ENCODE data around the gene TAGAP. TPM values are rescaled to one million over a fixed set of nuclear protein-coding genes. Genes with fewer than 3 reads are reported as not detected.
"Not testable (repeated sequence)": the region's sequence is repeated elsewhere in the genome, so short reads cannot be mapped to it uniquely, and the experiment has no call there.

TAGAP gene
- polyA plus RNA-seq, 3 donors: 0.43 to 2.1 (median 2.1) TPM

- 16 to 28% (median 20%) methylated on average over 3 of the region's 3 CpGs for WGBS, 3 donors
- H3K27ac ChIP-seq (ENCODE audit: low read depth, low read length): no peak overlapping the region
These were observed 11.2 kb upstream of the TAGAP start for GRCh38 chr6:159056003-159056402.

GRCh38 chr6:159053781-159054398, 9.1 kb upstream of the TAGAP start:
- 71 to 78% (median 77%) methylated on average over 12 of the region's 12 CpGs for WGBS, 3 donors
- H3K27ac ChIP-seq (ENCODE audit: low read depth, low read length): no peak overlapping the region

- 42 to 57% (median 42%) methylated on average over 3 of the region's 3 CpGs for WGBS, 3 donors
- H3K27ac ChIP-seq (ENCODE audit: low read depth, low read length): no peak overlapping the region
These were observed 7.9 kb upstream of the TAGAP start for GRCh38 chr6:159052720-159053119.

GRCh38 chr6:159047891-159048685, 3.3 kb upstream of the TAGAP start:
- WGBS, 3 donors: 60 to 74% (median 70%) methylated on average over 10 of the region's 10 CpGs
- H3K27ac ChIP-seq (ENCODE audit: low read depth, low read length): no peak overlapping the region

- WGBS, 3 donors: 66 to 80% (median 76%) methylated on average over 7 of the region's 7 CpGs
- no peak overlapping the region for H3K27ac ChIP-seq (ENCODE audit: low read depth, low read length)
These were observed 1.0 kb upstream of the TAGAP start for GRCh38 chr6:159045801-159046200.

- 51 to 76% (median 61%) methylated on average over 7 of the region's 7 CpGs for WGBS, 3 donors
- no peak overlapping the region for H3K27ac ChIP-seq (ENCODE audit: low read depth, low read length)
These were observed 844 bp downstream of the TAGAP start for GRCh38 chr6:159043947-159044346.

GRCh38 chr6:159043251-159043650, 1.5 kb downstream of the TAGAP start:
- 41 to 69% (median 46%) methylated on average over 6 of the region's 6 CpGs for WGBS, 3 donors
- H3K27ac ChIP-seq (ENCODE audit: low read depth, low read length): no peak overlapping the region

GRCh38 chr6:159042826-159043181, 2.0 kb downstream of the TAGAP start:
- H3K27ac ChIP-seq (ENCODE audit: low read depth, low read length): no peak overlapping the region
- WGBS, 3 donors: 13 to 16% (median 14%) methylated on average over 5 of the region's 5 CpGs

- H3K27ac ChIP-seq (ENCODE audit: low read depth, low read length): no peak overlapping the region
- 42 to 53% (median 44%) methylated on average over 14 of the region's 14 CpGs for WGBS, 3 donors
These were observed 2.6 kb downstream of the TAGAP start for GRCh38 chr6:159042003-159042825.

GRCh38 chr6:159041181-159041580, 3.6 kb downstream of the TAGAP start:
- no peak overlapping the region for H3K27ac ChIP-seq (ENCODE audit: low read depth, low read length)
- WGBS, 3 donors: 89 to 95% (median 94%) methylated on average over 7 of the region's 7 CpGs

- WGBS, 3 donors: 64 to 81% (median 73%) methylated on average over 1 of the region's 1 CpG
- H3K27ac ChIP-seq (ENCODE audit: low read depth, low read length): no peak overlapping the region
These were observed 4.9 kb downstream of the TAGAP start for GRCh38 chr6:159039885-159040258.

- H3K27ac ChIP-seq (ENCODE audit: low read depth, low read length): no peak overlapping the region
- 46 to 73% (median 63%) methylated on average over 8 of the region's 8 CpGs for WGBS, 3 donors
These were observed 5.6 kb downstream of the TAGAP start for GRCh38 chr6:159038914-159039884.

GRCh38 chr6:159038318-159038717, 6.5 kb downstream of the TAGAP start:
- not testable (repeated sequence) for H3K27ac ChIP-seq (ENCODE audit: low read depth, low read length)
- 77 to 82% (median 77%) methylated on average over 12 of the region's 12 CpGs for WGBS, 3 donors

GRCh38 chr6:159037756-159038290, 7.0 kb downstream of the TAGAP start:
- WGBS, 3 donors: 59 to 66% (median 61%) methylated on average over 5 of the region's 5 CpGs
- no peak overlapping the region for H3K27ac ChIP-seq (ENCODE audit: low read depth, low read length)

- WGBS, 3 donors: 86 to 91% (median 89%) methylated on average over 14 of the region's 14 CpGs
- no peak overlapping the region for H3K27ac ChIP-seq (ENCODE audit: low read depth, low read length)
These were observed 8.1 kb downstream of the TAGAP start for GRCh38 chr6:159036673-159037072.

- 85 to 93% (median 90%) methylated on average over 17 of the region's 17 CpGs for WGBS, 3 donors
These were observed 8.9 kb downstream of the TAGAP start for GRCh38 chr6:159035891-159036290.

GRCh38 chr6:159033160-159034049, 11.4 kb downstream of the TAGAP start:
- no peak overlapping the region for H3K27ac ChIP-seq (ENCODE audit: low read depth, low read length)
- 79 to 93% (median 81%) methylated on average over 11 of the region's 11 CpGs for WGBS, 3 donors

More at GRCh38 chr6:159035891-159036290, 8.9 kb downstream of the TAGAP start:
- H3K27ac ChIP-seq (ENCODE audit: low read depth, low read length): peak overlapping the region; percentile 19

Data from adipose tissue (tissue), 3 donors.